Astrocyte (in vitro differentiated cells and primary cell): Measurements from ENCODE around the gene ANKLE2. TPM values are rescaled to one million over a fixed set of nuclear protein-coding genes. Genes with fewer than 3 reads are reported as not detected.

Experiments used
- DNase-seq: peaks from one replicate; pipeline ENCODE4 v3.0.0-alpha.2; 2010; ENCODE audit warnings: low read depth
- FAIRE-seq: peaks from 2 replicates; lab custom pipeline; 2011; peaks lifted over from hg19 to GRCh38; lab: Jason Lieb, UNC
- H2AFZ ChIP-seq: 2 replicates; pipeline ENCODE4 v1.6.0; 2012; ENCODE audit warnings: low read depth, low read length, inconsistent platforms
- H3K27ac ChIP-seq: 2 replicates; pipeline ENCODE4 v1.5.1; 2011; ENCODE audit warnings: low read depth, low read length, inconsistent platforms
- H3K27me3 ChIP-seq: 2 replicates; pipeline ENCODE4 v1.6.0; 2011; ENCODE audit warnings: low read length, inconsistent platforms; ENCODE audit not compliant: insufficient read depth
- H3K36me3 ChIP-seq: 2 replicates; pipeline ENCODE4 v1.5.1; 2011; ENCODE audit warnings: low read length, inconsistent platforms; ENCODE audit not compliant: insufficient read depth
- H3K4me1 ChIP-seq: 2 replicates; pipeline ENCODE4 v1.5.1; 2011; ENCODE audit warnings: low read length, inconsistent platforms; ENCODE audit not compliant: insufficient read depth
- H3K4me2 ChIP-seq: 2 replicates; pipeline ENCODE4 v1.6.0; 2012; ENCODE audit warnings: low read length, inconsistent platforms
- H3K4me3 ChIP-seq: 2 replicates; pipeline ENCODE4 v1.5.1; 2011; ENCODE audit warnings: low read depth, mild to moderate bottlenecking, low read length, inconsistent platforms; ENCODE audit not compliant: insufficient read depth
- H3K79me2 ChIP-seq: 2 replicates; pipeline ENCODE4 v1.6.0; 2012; ENCODE audit warnings: mild to moderate bottlenecking, low read length, inconsistent platforms; ENCODE audit not compliant: insufficient read depth
- H3K9ac ChIP-seq: 2 replicates; pipeline ENCODE4 v1.6.0; 2012; ENCODE audit warnings: mild to moderate bottlenecking, low read length, inconsistent platforms
- H3K9me3 ChIP-seq: 2 replicates; pipeline ENCODE4 v1.5.1; 2012; ENCODE audit warnings: low read depth, mild to moderate bottlenecking, low read length, inconsistent platforms; ENCODE audit not compliant: insufficient read depth
- H4K20me1 ChIP-seq: 2 replicates; pipeline ENCODE4 v1.6.0; 2012; ENCODE audit warnings: low read length, inconsistent platforms; ENCODE audit not compliant: insufficient read depth
- H3K27ac Mint-ChIP-seq: one replicate; pipeline ENCODE4 v1.8.0; 2021; ENCODE audit warnings: mild to moderate bottlenecking, mixed read lengths; ENCODE audit not compliant: unreplicated experiment
- H3K27me3 Mint-ChIP-seq: one replicate; pipeline ENCODE4 v1.8.0; 2021; ENCODE audit warnings: low read depth, mixed read lengths; ENCODE audit not compliant: unreplicated experiment
- H3K36me3 Mint-ChIP-seq: one replicate; pipeline ENCODE4 v1.8.0; 2021; ENCODE audit warnings: low read depth, mixed read lengths; ENCODE audit not compliant: unreplicated experiment
- H3K4me1 Mint-ChIP-seq: one replicate; pipeline ENCODE4 v1.8.0; 2021; ENCODE audit warnings: low read depth, mixed read lengths; ENCODE audit not compliant: unreplicated experiment
- H3K4me3 Mint-ChIP-seq: one replicate; pipeline ENCODE4 v1.8.0; 2021; ENCODE audit warnings: mild to moderate bottlenecking, moderate library complexity, mixed read lengths; ENCODE audit not compliant: unreplicated experiment
- H3K9me3 Mint-ChIP-seq: one replicate; pipeline ENCODE4 v1.8.0; 2021; ENCODE audit warnings: mild to moderate bottlenecking, mixed read lengths; ENCODE audit not compliant: unreplicated experiment
- CTCF ChIP-seq: IDR thresholded peaks from 2 replicates; pipeline ENCODE4 v1.5.1; 2011; ENCODE audit warnings: low read depth, mild to moderate bottlenecking, inconsistent platforms, low read length, moderate library complexity; ENCODE audit not compliant: insufficient read depth
- EZH2 ChIP-seq: IDR thresholded peaks from 2 replicates; pipeline ENCODE4 v1.6.1; 2012; ENCODE audit warnings: mild to moderate bottlenecking, low read length, inconsistent platforms; ENCODE audit not compliant: insufficient read depth
- total RNA-seq: library from RNA; stranded (reverse); gene quantifications from 2 replicates; pipeline ENCODE4 v1.2.1, GENCODE V29; 2021

ANKLE2 gene
- total RNA-seq, 1 donor from 2014 or later = 140 TPM

DNA sequence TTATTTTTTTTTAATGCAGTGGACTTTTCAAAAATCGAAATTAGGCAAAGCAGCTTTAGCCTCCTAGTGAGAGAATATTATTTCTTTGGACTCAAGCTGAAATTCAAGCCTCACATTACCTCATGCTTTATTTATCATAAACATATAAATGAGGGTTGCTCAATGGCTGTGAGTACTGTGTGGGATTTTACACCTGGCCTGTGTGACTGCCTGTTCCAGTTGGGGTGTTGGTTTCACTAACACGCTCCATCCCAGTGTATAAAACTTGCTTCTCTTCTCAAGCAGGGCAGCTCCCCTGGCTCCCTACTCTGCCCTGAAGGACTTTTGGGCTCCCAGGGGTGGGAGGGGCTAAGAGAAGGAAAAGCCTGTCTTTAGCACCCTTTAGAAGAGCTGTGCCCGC lies 15.0 kb downstream of the ANKLE2 start:
- Mint-ChIP-seq H3K9me3 (no peaks in the 10 kb centered on the region), H3K36me3 (peaks cover 19% of the 10 kb centered on the region), H3K4me3 (no peak overlapping the region), H3K4me1 (peaks cover 2% of the 10 kb centered on the region), H3K27ac (no peak overlapping the region), H3K27me3 (no peaks in the 10 kb centered on the region)
- Histone ChIP-seq H3K4me1 (no peaks in the 10 kb centered on the region), H3K27ac (no peak overlapping the region), H3K4me3 (no peak overlapping the region), H3K9me3 (no peaks in the 10 kb centered on the region), H3K79me2 (peaks cover 92% of the 10 kb centered on the region), H3K36me3 (peaks cover 70% of the 10 kb centered on the region), H3K27me3 (no peaks in the 10 kb centered on the region), H3K4me2 (no peak overlapping the region), H3K9ac (no peak overlapping the region), H4K20me1 (peaks cover 93% of the 10 kb centered on the region), H2AFZ (no peak overlapping the region)
- FAIRE-seq = no peak
- TF ChIP-seq EZH2 (no peak), CTCF (no peak)
- no peak for DNase-seq

DNA sequence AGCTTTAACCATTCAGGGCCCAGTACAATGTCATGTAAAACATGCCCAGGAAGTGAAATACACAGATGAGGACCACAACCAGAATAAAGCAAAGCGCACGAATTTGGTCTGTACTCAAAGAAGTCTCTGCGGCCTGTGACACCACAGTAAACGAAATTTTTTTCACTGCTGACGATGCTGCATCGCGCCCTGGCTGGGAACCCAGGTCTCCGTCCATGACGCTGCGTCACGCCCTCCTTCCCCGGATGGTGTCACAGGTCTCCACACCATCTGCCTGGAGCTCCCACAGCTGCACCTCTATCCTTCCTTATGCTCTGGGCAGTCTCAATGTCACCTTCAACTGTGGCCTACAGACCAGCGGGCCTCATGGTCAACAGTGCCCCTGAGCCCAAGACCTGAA lies 17.8 kb downstream of the ANKLE2 start:
- H3K9ac ChIP-seq = no peak overlapping the region
- no peak for TF ChIP-seq CTCF
- TF ChIP-seq EZH2 = no peak
- peaks cover 95% of the 10 kb centered on the region for H4K20me1 ChIP-seq
- no peak overlapping the region for H3K4me3 ChIP-seq
- no peaks in the 10 kb centered on the region for H3K9me3 ChIP-seq
- H3K9me3 Mint-ChIP-seq = no peaks in the 10 kb centered on the region
- H3K36me3 ChIP-seq = peaks cover 74% of the 10 kb centered on the region
- no peaks in the 10 kb centered on the region for H3K27me3 ChIP-seq
- H3K27ac Mint-ChIP-seq = no peak overlapping the region
- peaks cover 2% of the 10 kb centered on the region for H3K4me1 Mint-ChIP-seq
- H3K4me2 ChIP-seq = no peak overlapping the region
- H3K27ac ChIP-seq = no peak overlapping the region
- H2AFZ ChIP-seq = no peak overlapping the region
- H3K4me3 Mint-ChIP-seq = no peak overlapping the region
- H3K27me3 Mint-ChIP-seq = no peaks in the 10 kb centered on the region
- FAIRE-seq (no peak), DNase-seq (no peak)
- peaks cover 95% of the 10 kb centered on the region for H3K79me2 ChIP-seq
- no peaks in the 10 kb centered on the region for H3K4me1 ChIP-seq
- H3K36me3 Mint-ChIP-seq = peaks cover 22% of the 10 kb centered on the region

DNA sequence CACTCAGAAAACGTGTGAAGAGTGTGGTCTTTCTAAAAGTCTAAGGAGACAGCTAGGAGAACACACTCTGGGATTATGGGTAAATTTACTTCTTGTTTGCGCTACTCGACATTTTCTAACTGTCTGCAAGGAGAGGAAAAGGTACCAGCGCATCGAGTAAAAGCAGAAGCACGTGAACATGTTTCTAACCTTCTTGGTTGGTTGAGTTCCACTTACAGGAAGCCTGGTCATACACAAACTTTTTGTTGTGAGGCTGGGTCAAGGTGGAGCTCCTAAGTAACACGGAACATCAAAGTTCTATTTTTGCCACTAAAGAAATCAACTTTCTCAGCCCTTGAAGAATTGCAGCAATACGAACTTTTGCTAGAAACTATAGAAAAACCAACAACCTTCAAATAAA lies 20.0 kb downstream of the ANKLE2 start:
- Histone ChIP-seq H3K36me3 (peaks cover 69% of the 10 kb centered on the region), H4K20me1 (peaks cover 92% of the 10 kb centered on the region), H3K4me3 (no peak overlapping the region), H3K9me3 (no peaks in the 10 kb centered on the region), H3K27ac (no peak overlapping the region), H3K27me3 (no peaks in the 10 kb centered on the region), H3K9ac (no peak overlapping the region), H3K4me2 (no peak overlapping the region), H3K79me2 (peaks cover 90% of the 10 kb centered on the region), H3K4me1 (no peaks in the 10 kb centered on the region), H2AFZ (no peak overlapping the region)
- no peak overlapping the region for H3K4me3 Mint-ChIP-seq
- DNase-seq (no peak), FAIRE-seq (peak; percentile 5)
- H3K9me3 Mint-ChIP-seq = no peaks in the 10 kb centered on the region
- peaks cover 27% of the 10 kb centered on the region for H3K36me3 Mint-ChIP-seq
- TF ChIP-seq EZH2 (no peak), CTCF (no peak)
- H3K27ac Mint-ChIP-seq = peak overlapping the region; percentile 20
- H3K27me3 Mint-ChIP-seq = no peaks in the 10 kb centered on the region
- H3K4me1 Mint-ChIP-seq = peaks cover 2% of the 10 kb centered on the region
